WTC11 (cell line): ENCODE results near the gene WFDC12.

Experiments
- CTCF ChIP-seq: fragments of 200-600 bp; IDR thresholded peaks from 2 replicates; pipeline ENCODE4 v1.8.0; 2022; ENCODE audit warnings: antibody characterized with exemption
- FOXK1 ChIP-seq: sonication (generic); formaldehyde crosslinking; IDR thresholded peaks from 2 replicates; pipeline ENCODE4 v1.8.0; 2022; ENCODE audit warnings: mild to moderate bottlenecking, moderate library complexity, missing genetic modification reagents
- KAT7 ChIP-seq: sonication (generic); formaldehyde crosslinking; IDR thresholded peaks from 2 replicates; pipeline ENCODE4 v1.8.1; 2023; ENCODE audit warnings: missing genetic modification reagents, mild to moderate bottlenecking, borderline replicate concordance
- MLX ChIP-seq: sonication (generic); formaldehyde crosslinking; IDR thresholded peaks from 2 replicates; pipeline ENCODE4 v1.8.1; 2023; ENCODE audit warnings: mild to moderate bottlenecking, missing genetic modification reagents, moderate library complexity
- SP1 ChIP-seq: sonication (generic); formaldehyde crosslinking; conservative IDR thresholded peaks from 2 replicates; pipeline ENCODE4 v1.8.1; 2022; ENCODE audit warnings: missing genetic modification reagents
- TCF7 ChIP-seq: sonication (generic); formaldehyde crosslinking; IDR thresholded peaks from 2 replicates; pipeline ENCODE4 v1.8.0; 2022; ENCODE audit warnings: mild to moderate bottlenecking, low read depth, missing genetic modification reagents, moderate library complexity
- ZNF232 ChIP-seq: sonication (generic); formaldehyde crosslinking; IDR thresholded peaks from 2 replicates; pipeline ENCODE4 v1.8.0; 2022; ENCODE audit warnings: mild to moderate bottlenecking, missing genetic modification reagents
- ZNF425 ChIP-seq: fragments of 250-450 bp; sonication (Bioruptor Pico); conservative IDR thresholded peaks from 2 replicates; pipeline ENCODE4 v1.9.0; 2021; ENCODE audit warnings: mild to moderate bottlenecking

GRCh38 chr20:45173522-45173921 lies 49.3 kb upstream of the WFDC12 start:
- TF ChIP-seq ZNF425 (CRISPR knock-in tag) (no peak), CTCF (no peak), TCF7 (no peak), SP1 (no peak), ZNF232 (CRISPR knock-in tag) (no peak), KAT7 (CRISPR knock-in tag) (no peak), FOXK1 (CRISPR knock-in tag) (no peak), MLX (CRISPR knock-in tag) (no peak)
